Measurements from ENCODE around the gene GPC2.

Gene GPC2

DNA sequence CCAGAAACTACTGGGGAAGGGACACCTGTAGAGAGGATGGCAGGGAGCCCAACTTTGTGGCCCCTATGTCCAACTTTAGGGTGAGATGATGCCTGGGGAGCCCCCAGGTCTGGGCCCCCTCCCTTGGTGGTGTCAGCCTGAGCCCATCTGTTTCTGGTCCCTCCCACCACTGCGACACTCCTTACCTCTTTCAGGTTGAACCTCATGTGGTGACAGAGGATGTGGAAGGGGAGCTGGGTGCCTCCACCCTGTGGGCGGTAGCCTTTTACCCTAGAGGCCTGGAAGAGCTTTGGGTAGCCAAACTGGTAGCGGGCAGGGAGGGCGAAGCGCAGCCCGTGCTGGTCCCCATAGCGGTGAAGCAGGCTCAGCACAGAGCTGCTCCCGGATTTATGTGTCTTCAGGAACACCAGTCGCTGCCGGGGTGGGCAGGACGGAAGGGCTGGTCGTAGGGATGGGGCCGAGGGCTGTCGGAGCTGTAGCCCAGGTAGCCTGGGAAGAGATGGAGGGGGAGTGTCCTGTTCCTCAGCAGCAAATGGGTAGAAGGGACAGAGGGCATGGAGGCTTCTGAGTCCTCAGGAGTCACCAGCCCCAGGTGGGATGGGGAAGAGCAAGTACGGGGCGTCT is 10.8 kb downstream of the GPC2 start:
- DNase-seq (ENCODE audit: low read depth), result peak; percentile 8

GRCh38 chr7:100163871-100164270 is 13.3 kb downstream of the GPC2 start:
- TF ChIP-seq MAX (IDR thresholded peaks at IDR 0.05; ENCODE audit: low read depth, low read length) (no peak), MYC (IDR thresholded peaks at IDR 0.05; ENCODE audit: low read depth, low read length) (no peak), CTCF (IDR thresholded peaks at IDR 0.05; ENCODE audit: low read depth, low read length) (no peak), POLR2A (IDR thresholded peaks at IDR 0.05; ENCODE audit: extremely low read depth, insufficient read length) (no peak)
- no peak for DNase-seq (ENCODE audit: low read depth)
- no peak overlapping the region for H3K4me3 ChIP-seq (ENCODE audit: low read depth, low read length)

More for the DNA sequence above, 10.8 kb downstream of the GPC2 start:
- no peak overlapping the region for H3K4me3 ChIP-seq (ENCODE audit: low read depth, low read length)
- no peak for TF ChIP-seq CTCF (IDR thresholded peaks at IDR 0.05; ENCODE audit: low read depth, low read length)
- TF ChIP-seq MAX (IDR thresholded peaks at IDR 0.05; ENCODE audit: low read depth, low read length), result no peak
- no peak for TF ChIP-seq MYC (IDR thresholded peaks at IDR 0.05; ENCODE audit: low read depth, low read length)
- no peak for TF ChIP-seq POLR2A (IDR thresholded peaks at IDR 0.05; ENCODE audit: extremely low read depth, insufficient read length)

- no peak for TF ChIP-seq POLR2A (IDR thresholded peaks at IDR 0.05; ENCODE audit: extremely low read depth, insufficient read length)
- no peak for TF ChIP-seq MYC (IDR thresholded peaks at IDR 0.05; ENCODE audit: low read depth, low read length)
- TF ChIP-seq CTCF (IDR thresholded peaks at IDR 0.05; ENCODE audit: low read depth, low read length), result no peak
- TF ChIP-seq MAX (IDR thresholded peaks at IDR 0.05; ENCODE audit: low read depth, low read length), result no peak
- DNase-seq (ENCODE audit: low read depth), result peak; percentile 7
These were observed 14.1 kb downstream of the GPC2 start for GRCh38 chr7:100163006-100163531.

GRCh38 chr7:100160067-100160466 is 17.1 kb downstream of the GPC2 start:
- TF ChIP-seq CTCF (IDR thresholded peaks at IDR 0.05; ENCODE audit: low read depth, low read length) (no peak), POLR2A (IDR thresholded peaks at IDR 0.05; ENCODE audit: extremely low read depth, insufficient read length) (no peak), MAX (IDR thresholded peaks at IDR 0.05; ENCODE audit: low read depth, low read length) (no peak), MYC (IDR thresholded peaks at IDR 0.05; ENCODE audit: low read depth, low read length) (no peak)
- no peak for DNase-seq (ENCODE audit: low read depth)
- no peak overlapping the region for H3K4me3 ChIP-seq (ENCODE audit: low read depth, low read length)

More at GRCh38 chr7:100163006-100163531, 14.1 kb downstream of the GPC2 start:
- no peak overlapping the region for H3K4me3 ChIP-seq (ENCODE audit: low read depth, low read length)

DNA sequence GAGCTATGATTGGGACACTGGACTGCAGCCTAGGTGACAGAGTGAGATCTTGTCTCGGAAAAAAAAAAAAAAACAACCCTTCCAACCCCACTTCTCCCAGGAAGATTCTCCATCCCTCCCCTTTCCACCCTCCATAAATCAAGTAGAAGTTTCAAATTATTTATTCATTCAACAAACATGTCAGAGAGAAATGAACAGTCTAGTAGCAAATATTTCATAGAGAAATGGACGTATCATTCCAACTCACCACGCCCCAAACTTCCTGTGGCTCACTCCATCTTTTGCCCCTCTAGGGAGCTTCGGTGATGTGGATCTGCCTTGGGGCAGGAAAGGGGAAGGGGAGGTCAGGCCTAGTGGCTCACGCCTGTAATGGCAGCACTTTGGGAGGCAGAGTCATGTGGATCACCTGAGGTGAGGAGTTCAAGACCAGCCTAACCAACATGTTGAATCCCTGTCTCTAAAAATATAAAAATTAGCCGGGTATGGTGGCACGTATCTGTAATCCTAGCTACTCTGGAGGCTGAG is 18.0 kb downstream of the GPC2 start:
- peak overlapping the region; percentile 66 for H3K4me3 ChIP-seq (ENCODE audit: low read depth, low read length)
- peak; percentile 45 for DNase-seq (ENCODE audit: low read depth)
- TF ChIP-seq POLR2A (IDR thresholded peaks at IDR 0.05; ENCODE audit: extremely low read depth, insufficient read length) (no peak), CTCF (IDR thresholded peaks at IDR 0.05; ENCODE audit: low read depth, low read length) (no peak), MYC (IDR thresholded peaks at IDR 0.05; ENCODE audit: low read depth, low read length) (no peak), MAX (IDR thresholded peaks at IDR 0.05; ENCODE audit: low read depth, low read length) (no peak)
